ENCODE measurements around the gene NUDT2.

The NUDT2 gene

GRCh38 chr9:34387239-34387638 is 57.9 kb downstream of the NUDT2 start:
- no peak for DNase-seq

DNA sequence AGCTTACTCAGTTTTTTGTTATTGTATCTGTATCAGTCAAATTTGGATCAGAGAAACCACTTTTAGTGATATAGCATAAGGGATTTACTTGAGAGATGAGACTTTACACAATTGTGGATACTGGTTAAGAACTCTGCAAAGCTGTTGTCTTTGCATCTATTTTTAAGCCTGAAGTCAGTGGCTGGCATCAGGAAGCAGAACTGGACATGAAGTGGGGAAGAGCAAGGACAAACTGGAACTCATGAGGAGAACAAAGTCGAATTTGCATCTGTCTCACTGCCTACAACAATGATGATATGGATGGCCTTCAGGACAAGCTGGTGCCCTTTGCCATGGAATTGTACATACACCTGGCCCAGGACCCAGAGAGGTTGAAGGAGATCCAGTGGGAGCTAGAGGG is 63.1 kb downstream of the NUDT2 start:
- DNase-seq = no peak
